SH-SY5Y (cell line): Measurements from ENCODE around the gene NSMCE1.

ENCODE experiments used
- GATA2 ChIP-seq: IDR thresholded peaks from 2 replicates; pipeline ENCODE4 v1.6.1; 2011; ENCODE audit warnings: mild to moderate bottlenecking, low read depth, low read length
- GATA3 ChIP-seq: IDR thresholded peaks from 2 replicates; pipeline ENCODE4 v1.6.1; 2011; ENCODE audit warnings: low read depth, mild to moderate bottlenecking, low read length, moderate library complexity

DNA sequence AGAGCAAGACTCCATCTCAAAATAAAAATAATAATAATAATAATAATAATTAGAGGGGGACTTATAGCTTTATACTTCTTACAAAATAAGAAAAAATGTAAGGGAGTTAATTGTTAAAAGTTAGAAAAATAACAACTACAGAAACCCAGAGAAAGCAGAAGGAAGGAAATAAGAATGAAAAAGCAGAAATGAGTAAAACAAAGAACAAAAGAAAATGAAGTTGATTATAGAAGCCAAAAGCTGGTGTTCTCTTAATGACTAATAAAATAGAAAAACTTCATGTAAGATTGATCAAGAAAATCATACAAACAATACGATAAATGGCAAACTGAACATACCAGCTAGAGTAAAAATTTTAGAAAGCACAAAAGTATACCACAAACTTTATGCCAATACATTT is 6.8 kb upstream of the NSMCE1 start:
- TF ChIP-seq GATA2 (no peak), GATA3 (no peak)
